A673 (cell line): Measurements from ENCODE around the gene SEL1L3. TPM values are rescaled to one million over a fixed set of nuclear protein-coding genes. Genes with fewer than 3 reads are reported as not detected.

ENCODE experiments used
- BruUV-seq: library from RNA; stranded (reverse); fragments of 400-500 nt; replicated peaks from 2 replicates; lab custom pipeline; 2021; lab: Mats Ljungman, UMichigan
- CTCF ChIA-PET: fragments of 300-600 bp; sonication (Branson Sonifier 250); formaldehyde crosslinking; loops from one replicate; lab custom pipeline; 2022; ENCODE audit warnings: antibody characterized with exemption; lab: Charles Lee
- POLR2A ChIA-PET: fragments of 300-600 bp; sonication (Branson Sonifier 250); formaldehyde crosslinking; loops from one replicate; lab custom pipeline; 2022; ENCODE audit warnings: antibody characterized with exemption; ENCODE audit not compliant: low non-redundant PET; lab: Charles Lee
- DNase-seq: peaks from one replicate; pipeline ENCODE4 v3.0.0-alpha.2; 2015; ENCODE audit warnings: low spot score
- H3K27ac ChIP-seq: fragments of 200-600 bp; sonication (generic); 2 replicates; pipeline ENCODE4 v1.5.1; 2016; ENCODE audit warnings: mixed run types, low read depth, mild to moderate bottlenecking, mixed read lengths, antibody characterized with exemption, low read length; ENCODE audit not compliant: poor library complexity, severe bottlenecking
- H3K27me3 ChIP-seq: fragments of 200-600 bp; sonication (generic); replicated peaks from 2 replicates; pipeline ENCODE4 v1.6.1; 2017; ENCODE audit warnings: mixed run types, low read depth, mild to moderate bottlenecking, mixed read lengths, antibody characterized with exemption, low read length; ENCODE audit not compliant: insufficient read depth, poor library complexity
- H3K36me3 ChIP-seq: fragments of 200-600 bp; sonication (generic); 2 replicates; pipeline ENCODE4 v1.6.1; 2016; ENCODE audit warnings: mixed run types, mild to moderate bottlenecking, mixed read lengths, antibody characterized with exemption, low read length; ENCODE audit not compliant: insufficient read depth, poor library complexity, severe bottlenecking
- H3K4me1 ChIP-seq: fragments of 200-600 bp; sonication (generic); 2 replicates; pipeline ENCODE4 v1.6.1; 2017; ENCODE audit warnings: mixed run types, mild to moderate bottlenecking, mixed read lengths, antibody characterized with exemption, low read length; ENCODE audit not compliant: insufficient read depth, poor library complexity, severe bottlenecking
- H3K4me3 ChIP-seq: fragments of 200-600 bp; sonication (generic); 2 replicates; pipeline ENCODE4 v1.5.1; 2016; ENCODE audit warnings: low read depth, mixed run types, mild to moderate bottlenecking, mixed read lengths, low read length; ENCODE audit not compliant: poor library complexity, severe bottlenecking
- H3K9me3 ChIP-seq: fragments of 200-600 bp; sonication (generic); 2 replicates; pipeline ENCODE4 v1.6.1; 2016; ENCODE audit warnings: mixed run types, low read depth, mild to moderate bottlenecking, mixed read lengths, antibody characterized with exemption, low read length; ENCODE audit not compliant: poor library complexity, severe bottlenecking
- EZH2 ChIP-seq: fragments of 200-600 bp; sonication (generic); IDR thresholded peaks from 2 replicates; pipeline ENCODE4 v1.6.1; 2017; ENCODE audit warnings: borderline replicate concordance, low read depth, mild to moderate bottlenecking, mixed read lengths, antibody characterized with exemption, low read length; ENCODE audit not compliant: poor library complexity, severe bottlenecking
- intact Hi-C: fragments of 100-400 bp; cut with micrococcal nuclease; formaldehyde crosslinking; loops from one replicate; pipeline ENCODE4 v1.10.0; 2022; ENCODE audit not compliant: unreplicated experiment
- total RNA-seq: library from RNA; stranded (reverse); gene quantifications from 2 replicates; pipeline ENCODE4 v1.2.3, GENCODE V29; 2021
- TF ChIP-seq, protein P1 (sequence below): fragments of 300-800, 200-600 bp; sonication (generic); conservative IDR thresholded peaks from 2 replicates; pipeline ENCODE4 v1.5.1; 2017; ENCODE audit warnings: low read depth, mild to moderate bottlenecking, antibody characterized with exemption, low read length, moderate library complexity, mixed read lengths

The SEL1L3 gene
- total RNA-seq, 1 experiment from 2014 or later = 40.0 TPM

DNA sequence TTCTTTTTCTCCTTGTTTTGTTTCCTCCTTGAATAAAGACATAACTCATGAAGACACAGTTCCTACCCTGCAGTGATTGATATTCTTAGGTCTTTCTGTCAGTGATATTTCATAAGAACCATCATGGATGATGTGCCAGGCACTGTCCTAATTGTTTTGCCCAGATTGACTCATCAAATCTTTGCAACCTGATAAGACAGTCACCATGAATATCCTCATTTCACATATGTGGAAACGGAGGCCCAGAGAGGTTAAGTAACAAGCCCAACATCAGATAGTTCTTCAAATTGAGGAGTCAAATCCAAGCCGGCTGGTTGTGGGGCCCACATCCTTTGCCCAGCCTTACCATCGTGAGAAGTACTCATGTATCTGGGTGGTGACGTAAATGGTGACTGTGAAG, 69.9 kb downstream of the SEL1L3 start:
- Histone ChIP-seq H3K36me3 (no peaks in the 10 kb centered on the region), H3K4me3 (no peak overlapping the region), H3K27ac (no peak overlapping the region), H3K27me3 (no peaks in the 10 kb centered on the region), H3K9me3 (no peaks in the 10 kb centered on the region), H3K4me1 (no peaks in the 10 kb centered on the region)
- TF ChIP-seq EZH2 = no peak
- TF ChIP-seq, protein P1, sequence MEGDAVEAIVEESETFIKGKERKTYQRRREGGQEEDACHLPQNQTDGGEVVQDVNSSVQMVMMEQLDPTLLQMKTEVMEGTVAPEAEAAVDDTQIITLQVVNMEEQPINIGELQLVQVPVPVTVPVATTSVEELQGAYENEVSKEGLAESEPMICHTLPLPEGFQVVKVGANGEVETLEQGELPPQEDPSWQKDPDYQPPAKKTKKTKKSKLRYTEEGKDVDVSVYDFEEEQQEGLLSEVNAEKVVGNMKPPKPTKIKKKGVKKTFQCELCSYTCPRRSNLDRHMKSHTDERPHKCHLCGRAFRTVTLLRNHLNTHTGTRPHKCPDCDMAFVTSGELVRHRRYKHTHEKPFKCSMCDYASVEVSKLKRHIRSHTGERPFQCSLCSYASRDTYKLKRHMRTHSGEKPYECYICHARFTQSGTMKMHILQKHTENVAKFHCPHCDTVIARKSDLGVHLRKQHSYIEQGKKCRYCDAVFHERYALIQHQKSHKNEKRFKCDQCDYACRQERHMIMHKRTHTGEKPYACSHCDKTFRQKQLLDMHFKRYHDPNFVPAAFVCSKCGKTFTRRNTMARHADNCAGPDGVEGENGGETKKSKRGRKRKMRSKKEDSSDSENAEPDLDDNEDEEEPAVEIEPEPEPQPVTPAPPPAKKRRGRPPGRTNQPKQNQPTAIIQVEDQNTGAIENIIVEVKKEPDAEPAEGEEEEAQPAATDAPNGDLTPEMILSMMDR = no peak
- ChIA-PET CTCF (interaction anchor here (1.4 kb wide), 1 partner anchor 8 kb away, joined by 7 read pairs; no protein-coding TSS in a partner anchor), POLR2A (no interaction called here)
- no peak for DNase-seq
- intact Hi-C loops = no loop called here
- no TSS peak for BruUV-seq

DNA sequence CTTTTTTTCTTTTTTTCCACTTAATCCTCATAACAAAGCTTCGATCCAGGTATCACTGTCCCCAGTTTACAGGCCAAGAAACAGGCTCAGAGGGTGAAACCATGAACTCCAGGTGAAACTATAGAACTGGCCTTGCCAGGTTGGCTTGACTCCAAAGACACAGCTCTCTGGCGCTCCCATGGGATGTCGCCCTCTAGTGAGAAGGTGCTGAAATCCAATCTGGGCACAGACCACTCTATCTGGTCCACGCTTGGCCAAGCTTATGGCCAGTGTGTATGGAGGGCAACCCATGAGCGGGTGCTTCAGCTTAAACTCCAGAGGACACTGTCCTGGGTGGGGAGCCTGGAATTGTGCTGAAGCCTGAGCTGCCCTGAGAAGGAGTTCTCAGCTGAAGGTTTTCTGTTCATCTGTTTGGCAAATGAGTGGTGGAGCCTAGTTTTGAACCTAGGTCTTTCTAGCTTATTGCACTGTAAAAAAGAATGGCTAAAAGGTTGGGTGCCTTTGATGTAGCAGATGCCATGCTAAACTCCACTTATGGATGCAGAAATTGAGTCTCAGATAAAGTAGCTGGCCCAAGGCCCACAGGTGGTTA, 70.5 kb downstream of the SEL1L3 start:
- H3K27ac ChIP-seq = no peak overlapping the region
- ChIA-PET CTCF (interaction anchor here (1.0 to 1.4 kb wide), 2 partner anchors 8 to 352 kb away, joined by 3 to 7 read pairs; no protein-coding TSS in a partner anchor), POLR2A (no interaction called here)
- H3K4me1 ChIP-seq = no peaks in the 10 kb centered on the region
- H3K9me3 ChIP-seq = no peaks in the 10 kb centered on the region
- peak; percentile 51 for DNase-seq
- no peaks in the 10 kb centered on the region for H3K27me3 ChIP-seq
- intact Hi-C loops = no loop called here
- no peak overlapping the region for H3K4me3 ChIP-seq
- no peaks in the 10 kb centered on the region for H3K36me3 ChIP-seq
- TF ChIP-seq, protein P1 = peak; percentile 71
- TF ChIP-seq EZH2 = no peak
- BruUV-seq = no TSS peak

DNA sequence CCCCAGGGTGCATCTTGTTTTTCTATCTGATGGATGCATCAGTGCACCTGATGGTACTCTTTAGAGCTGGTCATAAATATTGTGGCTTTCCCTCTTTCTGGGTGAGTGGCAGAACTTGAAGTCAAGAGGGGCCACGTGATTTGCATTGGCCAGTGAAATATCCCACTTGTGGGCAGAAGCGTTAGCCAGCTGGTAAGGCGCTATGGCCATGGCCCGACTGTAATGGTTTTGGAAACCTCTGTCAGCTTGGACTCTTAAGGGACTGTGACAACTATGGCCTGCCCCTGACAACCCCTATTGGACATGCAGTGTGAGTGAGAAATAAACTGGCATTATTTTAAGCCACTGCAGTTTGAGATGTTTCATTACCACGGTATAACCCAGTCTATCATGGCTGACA, 72.8 kb downstream of the SEL1L3 start:
- no peak for TF ChIP-seq EZH2
- TF ChIP-seq, protein P1 = no peak
- H3K27ac ChIP-seq = no peak overlapping the region
- BruUV-seq = no TSS peak
- H3K9me3 ChIP-seq = no peaks in the 10 kb centered on the region
- CTCF ChIA-PET = interaction anchor here (0.6 kb wide), 1 partner anchor 282 kb away, joined by 3 read pairs; no protein-coding TSS in a partner anchor
- no peaks in the 10 kb centered on the region for H3K4me1 ChIP-seq
- H3K27me3 ChIP-seq = no peaks in the 10 kb centered on the region
- POLR2A ChIA-PET = no interaction called here
- no peak for DNase-seq
- H3K4me3 ChIP-seq = no peak overlapping the region
- H3K36me3 ChIP-seq = no peaks in the 10 kb centered on the region
- intact Hi-C loops = no loop called here
